IMR-90 (cell line): Measurements from ENCODE around the gene PAMR1. TPM values are rescaled to one million over a fixed set of nuclear protein-coding genes. Genes with fewer than 3 reads are reported as not detected.

Experiments
- ATAC-seq: fragments of 200-7000 bp; cut with Tn5 transposase; 2 replicates; pipeline ENCODE4 v1.9.1; 2020; ENCODE audit warnings: low read depth, mild to moderate bottlenecking, moderate library complexity
- BruUV-seq: library from RNA; stranded (reverse); fragments of 400-500 nt; replicated peaks from 2 replicates; lab custom pipeline; 2021; lab: Mats Ljungman, UMichigan
- CTCF ChIA-PET: fragments of 300-600 bp; formaldehyde crosslinking; extraction: SDS; loops from one replicate; lab custom pipeline; 2021; ENCODE audit warnings: antibody characterized with exemption; lab: Yijun Ruan, JAX
- POLR2A ChIA-PET: fragments of 300-600 bp; sonication (Branson Sonifier 250); formaldehyde crosslinking; loops from one replicate; lab custom pipeline; 2022; ENCODE audit warnings: antibody characterized with exemption; ENCODE audit not compliant: unreplicated experiment; lab: Charles Lee
- DNase-seq: peaks from one replicate; pipeline ENCODE4 v3.0.0; 2013
- H2AFZ ChIP-seq: replicated peaks from 2 replicates; pipeline ENCODE3; 2013; ENCODE audit warnings: low read length, mild to moderate bottlenecking; ENCODE audit not compliant: poor library complexity
- H2AK5ac ChIP-seq: 2 replicates; pipeline ENCODE4 v1.6.1; 2013; ENCODE audit warnings: low read depth, low read length, inconsistent platforms
- H2AK9ac ChIP-seq: replicated peaks from 2 replicates; pipeline ENCODE3; 2013; ENCODE audit warnings: mild to moderate bottlenecking, low read depth, low read length, moderate library complexity; ENCODE audit not compliant: poor library complexity
- H2BK120ac ChIP-seq: 2 replicates; pipeline ENCODE4 v1.6.1; 2013; ENCODE audit warnings: low read depth, low read length, inconsistent platforms
- H2BK15ac ChIP-seq: 3 replicates; pipeline ENCODE4 v1.6.1; 2013; ENCODE audit warnings: low read depth, low read length, inconsistent platforms
- H2BK20ac ChIP-seq: 2 replicates; pipeline ENCODE4 v1.6.1; 2013; ENCODE audit warnings: low read depth, mild to moderate bottlenecking, inconsistent platforms, low read length, moderate library complexity
- H2BK5ac ChIP-seq: 2 replicates; pipeline ENCODE4 v1.6.1; 2013; ENCODE audit warnings: mild to moderate bottlenecking, low read depth, low read length, inconsistent platforms; ENCODE audit not compliant: poor library complexity, severe bottlenecking
- H3K14ac ChIP-seq: replicated peaks from 2 replicates; pipeline ENCODE4 v1.6.1; 2013; ENCODE audit warnings: low read depth, low read length, inconsistent platforms
- H3K18ac ChIP-seq: 2 replicates; pipeline ENCODE4 v1.6.1; 2013; ENCODE audit warnings: low read depth, low read length, control low read depth
- H3K23ac ChIP-seq: 2 replicates; pipeline ENCODE4 v1.6.1; 2013; ENCODE audit warnings: low read depth, low read length, inconsistent platforms
- H3K27ac ChIP-seq: 2 replicates; pipeline ENCODE4 v1.5.1; 2013; ENCODE audit warnings: mild to moderate bottlenecking, control low read depth, low read length; ENCODE audit not compliant: insufficient read depth
- H3K27me3 ChIP-seq: 2 replicates; pipeline ENCODE4 v1.6.1; 2013; ENCODE audit warnings: low read length; ENCODE audit not compliant: control insufficient read depth, insufficient read depth
- H3K36me3 ChIP-seq: 2 replicates; pipeline ENCODE4 v1.6.1; 2013; ENCODE audit warnings: low read length, mixed read lengths; ENCODE audit not compliant: control insufficient read depth, insufficient read depth
- H3K4ac ChIP-seq: 2 replicates; pipeline ENCODE4 v1.6.1; 2013; ENCODE audit warnings: low read depth, low read length, inconsistent platforms
- H3K4me1 ChIP-seq: 2 replicates; pipeline ENCODE4 v1.6.1; 2013; ENCODE audit warnings: low read length, mixed read lengths; ENCODE audit not compliant: control insufficient read depth, insufficient read depth
- H3K4me2 ChIP-seq: 2 replicates; pipeline ENCODE4 v1.6.1; 2013; ENCODE audit warnings: low read depth, mild to moderate bottlenecking, control low read depth, low read length, moderate library complexity
- H3K4me3 ChIP-seq: 2 replicates; pipeline ENCODE4 v1.5.1; 2013; ENCODE audit warnings: low read depth, mild to moderate bottlenecking, control low read depth, low read length, moderate library complexity; ENCODE audit not compliant: insufficient read depth
- H3K56ac ChIP-seq: 2 replicates; pipeline ENCODE4 v1.6.1; 2013; ENCODE audit warnings: low read length, inconsistent platforms; ENCODE audit not compliant: insufficient read depth; ENCODE audit errors: extremely low read depth
- H3K79me1 ChIP-seq, 2 experiments: 2 replicates each; pipeline ENCODE4 v1.6.1; 2013; ENCODE audit warnings: low read length in 2 of 2, inconsistent platforms in 1 of 2, low read depth in 1 of 2
- H3K9ac ChIP-seq: 2 replicates; pipeline ENCODE4 v1.6.1; 2013; ENCODE audit warnings: low read depth, low read length, control low read depth
- H3K9me1 ChIP-seq: 2 replicates; pipeline ENCODE4 v1.6.1; 2013; ENCODE audit warnings: low read length, inconsistent platforms; ENCODE audit not compliant: insufficient read depth
- H3K9me3 ChIP-seq: 2 replicates; pipeline ENCODE4 v1.6.1; 2013; ENCODE audit warnings: low read length; ENCODE audit not compliant: control insufficient read depth, insufficient read depth
- H4K20me1 ChIP-seq: 2 replicates; pipeline ENCODE4 v1.6.1; 2013; ENCODE audit warnings: low read length, inconsistent platforms; ENCODE audit not compliant: insufficient read depth
- H4K5ac ChIP-seq: 2 replicates; pipeline ENCODE4 v1.6.1; 2013; ENCODE audit warnings: mild to moderate bottlenecking, low read depth, low read length, control low read depth
- H4K8ac ChIP-seq, 2 experiments: 2 replicates each; pipeline ENCODE4 v1.6.1; 2013; ENCODE audit warnings: low read depth in 2 of 2, low read length in 2 of 2, control low read depth in 1 of 2, inconsistent platforms in 1 of 2
- H4K91ac ChIP-seq: 2 replicates; pipeline ENCODE4 v1.6.1; 2013; ENCODE audit warnings: low read depth, low read length, inconsistent platforms; ENCODE audit not compliant: insufficient read depth
- CEBPB ChIP-seq: IDR thresholded peaks from 2 replicates; pipeline ENCODE4 v1.6.1; 2012; ENCODE audit warnings: low read depth, low read length, improper control_type of control experiment
- CHD1 ChIP-seq: IDR thresholded peaks from 2 replicates; pipeline ENCODE4 v1.6.1; 2012; ENCODE audit warnings: low read depth, low read length, improper control_type of control experiment
- FOS ChIP-seq: fragments of 150-350 bp; IDR thresholded peaks from 2 replicates; pipeline ENCODE4 v1.6.1; 2016; ENCODE audit warnings: low read depth, low read length
- MAFK ChIP-seq: IDR thresholded peaks from 2 replicates; pipeline ENCODE4 v1.6.1; 2012; ENCODE audit warnings: low read depth, low read length, improper control_type of control experiment
- MXI1 ChIP-seq: IDR thresholded peaks from 2 replicates; pipeline ENCODE4 v1.6.1; 2012; ENCODE audit warnings: low read depth, mild to moderate bottlenecking, low read length, moderate library complexity, borderline replicate concordance
- RAD21 ChIP-seq: IDR thresholded peaks from 2 replicates; pipeline ENCODE4 v1.6.1; 2012; ENCODE audit warnings: low read length, improper control_type of control experiment
- RCOR1 ChIP-seq: IDR thresholded peaks from 2 replicates; pipeline ENCODE4 v1.6.1; 2012; ENCODE audit warnings: mild to moderate bottlenecking, low read length, improper control_type of control experiment; ENCODE audit not compliant: insufficient replicate concordance
- RFX5 ChIP-seq: IDR thresholded peaks from 2 replicates; pipeline ENCODE4 v1.8.0; 2012; ENCODE audit warnings: low read depth, mild to moderate bottlenecking, low read length, moderate library complexity
- SMC3 ChIP-seq: fragments of 150-350 bp; IDR thresholded peaks from 2 replicates; pipeline ENCODE4 v1.6.1; 2016; ENCODE audit warnings: low read depth, mild to moderate bottlenecking, antibody characterized with exemption, low read length, moderate library complexity
- WGBS, 2 experiments: methylation state at CpG; one replicate each; pipeline versions ENCODE4 v1.1.5 to v1.1.7; 2013; ENCODE audit warnings: missing lambda C conversion rate in 2 of 2; ENCODE audit not compliant: insufficient read length in 1 of 2; ENCODE audit errors: extremely low coverage in 2 of 2; 5-methylcytosine and 5-hydroxymethylcytosine counted together
- dilution Hi-C: fragments of 300-500 bp; cut with HindIII; formaldehyde crosslinking; loops from one replicate; pipeline ENCODE4 v1.14.3; 2018; ENCODE audit warnings: low sequenced_read_pairs; ENCODE audit not compliant: unreplicated experiment
- in situ Hi-C: fragments of 300-500 bp; cut with MboI; formaldehyde crosslinking; loops from 3 replicates; pipeline ENCODE4 v1.14.3; 2019; ENCODE audit warnings: low sequenced_read_pairs, inconsistent platforms, mixed read lengths
- intact Hi-C: fragments of 100-400 bp; cut with micrococcal nuclease; formaldehyde crosslinking; loops from 2 replicates; pipeline ENCODE4 v1.10.0; 2022
- polyA plus RNA-seq, 3 experiments: library from polyadenylated mRNA; depleted of rRNA; stranded (reverse); fragments of >200 nt; gene quantifications; 2 replicates each; pipeline ENCODE4 v1.2.3, GENCODE V29; 2012; ENCODE audit warnings: low replicate concordance in 1 of 3
- total RNA-seq: library from RNA; depleted of rRNA; stranded (reverse); fragments of >200 nt; gene quantifications from 2 replicates; pipeline ENCODE4 v1.2.3, GENCODE V29; 2012
- TF ChIP-seq, protein P1 (sequence below): fragments of 150-350 bp; IDR thresholded peaks from 2 replicates; pipeline ENCODE4 v1.6.1; 2017; ENCODE audit warnings: mild to moderate bottlenecking, antibody characterized with exemption, low read length, low read depth
- TF ChIP-seq, protein P2 (sequence below): conservative IDR thresholded peaks from 2 replicates; pipeline ENCODE4 v1.5.1; 2012; ENCODE audit warnings: mild to moderate bottlenecking, low read depth, low read length, improper control_type of control experiment
- TF ChIP-seq, protein P3 (sequence below): fragments of 150-350 bp; IDR thresholded peaks from 2 replicates; pipeline ENCODE4 v1.6.1; 2016; ENCODE audit warnings: low read depth, mild to moderate bottlenecking, low read length, moderate library complexity, borderline replicate concordance

PAMR1 gene
- total and polyA plus RNA-seq, 2 of the 4 experiments (the other 2 are of a cell fraction), result 70.7 to 80.7 TPM

DNA sequence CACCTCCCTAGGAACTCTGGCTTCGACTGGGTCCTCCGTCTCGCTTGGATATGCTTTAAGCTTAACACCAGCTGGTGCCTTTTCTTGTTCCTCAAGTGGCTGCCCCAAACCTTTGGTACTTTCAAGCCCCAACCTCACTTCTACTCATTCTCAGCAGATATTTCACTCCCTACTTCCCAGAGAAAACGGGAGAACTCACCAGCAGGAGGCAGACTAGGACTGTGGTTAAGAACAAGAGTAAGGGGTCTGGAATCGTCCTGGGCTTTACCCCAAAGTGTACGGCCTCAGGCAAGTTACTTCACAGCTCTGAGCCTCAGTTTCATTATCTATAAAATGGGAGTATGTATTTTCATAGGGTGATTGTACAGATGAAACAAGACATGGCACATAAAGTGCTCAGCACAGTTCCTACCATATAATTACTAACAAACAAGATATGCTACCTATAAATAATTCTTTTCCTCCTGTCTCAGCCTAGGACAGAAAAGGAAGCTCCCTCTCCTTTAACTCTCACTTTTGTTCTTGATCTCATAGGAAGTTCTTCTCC lies 37.8 kb downstream of the PAMR1 start:
- Histone ChIP-seq H2AK5ac (peak overlapping the region; percentile 87), H4K8ac (peak overlapping the region in 1 of 2 experiments; percentile 49; a peak in 2 of 4 replicates), H3K9ac (no peak overlapping the region), H3K23ac (peak overlapping the region; percentile 9; the same call in 1 of the 2 replicates), H3K79me1 (peaks cover 16 to 54% of the 10 kb centered on the region in 2 experiments), H3K18ac (peak overlapping the region; percentile 13; the same call in 1 of the 2 replicates), H3K56ac (no peak overlapping the region), H3K27me3 (no peaks in the 10 kb centered on the region), H3K14ac (peak overlapping the region; percentile 38), H3K4me1 (peaks cover 26% of the 10 kb centered on the region), H3K4me3 (no peak overlapping the region), H4K20me1 (peaks cover 4% of the 10 kb centered on the region; the same call in 1 of the 2 replicates), H2BK5ac (peak overlapping the region; percentile 32), H3K27ac (peak overlapping the region; percentile 1; the same call in 1 of the 2 replicates), H3K4ac (peak overlapping the region; percentile 70), H2BK15ac (peak overlapping the region; percentile 35; the same call in 1 of the 3 replicates), H2AFZ (no peak overlapping the region), H3K9me3 (peaks cover 5% of the 10 kb centered on the region), H2BK20ac (peak overlapping the region; percentile 63), H3K9me1 (peaks cover 25% of the 10 kb centered on the region), H3K4me2 (no peak overlapping the region), H3K36me3 (peaks cover 14% of the 10 kb centered on the region), H2AK9ac (no peak overlapping the region), H4K91ac (peak overlapping the region; percentile 45), H4K5ac (peak overlapping the region; percentile 6; the same call in 1 of the 2 replicates), H2BK120ac (peak overlapping the region; percentile 72)
- BruUV-seq, result no TSS peak
- DNase-seq, result peak; percentile 82
- ChIA-PET CTCF (interaction anchor here (0.6 to 1.4 kb wide), 9 partner anchors 23 to 944 kb away, joined by 3 to 7 read pairs (median 3); partner anchors contain the start of gene PAMR1), POLR2A (interaction anchor here (0.7 kb wide), 1 partner anchor 127 kb away, joined by 3 read pairs; no protein-coding TSS in a partner anchor)
- 76% methylated on average over 3 of the region's 6 CpGs; no CpG with 5 or more reads in 1 of the 2 experiments for WGBS, 2 experiments
- ATAC-seq, result no peak
- no peak for TF ChIP-seq RFX5
- peak; percentile 76 for TF ChIP-seq RAD21
- no peak for TF ChIP-seq MAFK
- TF ChIP-seq, protein P1, sequence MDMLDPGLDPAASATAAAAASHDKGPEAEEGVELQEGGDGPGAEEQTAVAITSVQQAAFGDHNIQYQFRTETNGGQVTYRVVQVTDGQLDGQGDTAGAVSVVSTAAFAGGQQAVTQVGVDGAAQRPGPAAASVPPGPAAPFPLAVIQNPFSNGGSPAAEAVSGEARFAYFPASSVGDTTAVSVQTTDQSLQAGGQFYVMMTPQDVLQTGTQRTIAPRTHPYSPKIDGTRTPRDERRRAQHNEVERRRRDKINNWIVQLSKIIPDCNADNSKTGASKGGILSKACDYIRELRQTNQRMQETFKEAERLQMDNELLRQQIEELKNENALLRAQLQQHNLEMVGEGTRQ, result no peak
- TF ChIP-seq, protein P2, sequence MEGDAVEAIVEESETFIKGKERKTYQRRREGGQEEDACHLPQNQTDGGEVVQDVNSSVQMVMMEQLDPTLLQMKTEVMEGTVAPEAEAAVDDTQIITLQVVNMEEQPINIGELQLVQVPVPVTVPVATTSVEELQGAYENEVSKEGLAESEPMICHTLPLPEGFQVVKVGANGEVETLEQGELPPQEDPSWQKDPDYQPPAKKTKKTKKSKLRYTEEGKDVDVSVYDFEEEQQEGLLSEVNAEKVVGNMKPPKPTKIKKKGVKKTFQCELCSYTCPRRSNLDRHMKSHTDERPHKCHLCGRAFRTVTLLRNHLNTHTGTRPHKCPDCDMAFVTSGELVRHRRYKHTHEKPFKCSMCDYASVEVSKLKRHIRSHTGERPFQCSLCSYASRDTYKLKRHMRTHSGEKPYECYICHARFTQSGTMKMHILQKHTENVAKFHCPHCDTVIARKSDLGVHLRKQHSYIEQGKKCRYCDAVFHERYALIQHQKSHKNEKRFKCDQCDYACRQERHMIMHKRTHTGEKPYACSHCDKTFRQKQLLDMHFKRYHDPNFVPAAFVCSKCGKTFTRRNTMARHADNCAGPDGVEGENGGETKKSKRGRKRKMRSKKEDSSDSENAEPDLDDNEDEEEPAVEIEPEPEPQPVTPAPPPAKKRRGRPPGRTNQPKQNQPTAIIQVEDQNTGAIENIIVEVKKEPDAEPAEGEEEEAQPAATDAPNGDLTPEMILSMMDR, result peak; percentile 62
- peak; percentile 57 for TF ChIP-seq SMC3
- TF ChIP-seq CEBPB, result no peak
- no peak for TF ChIP-seq FOS
- TF ChIP-seq RCOR1, result peak; percentile 78
- no peak for TF ChIP-seq CHD1
- TF ChIP-seq MXI1, result no peak
- TF ChIP-seq, protein P3, sequence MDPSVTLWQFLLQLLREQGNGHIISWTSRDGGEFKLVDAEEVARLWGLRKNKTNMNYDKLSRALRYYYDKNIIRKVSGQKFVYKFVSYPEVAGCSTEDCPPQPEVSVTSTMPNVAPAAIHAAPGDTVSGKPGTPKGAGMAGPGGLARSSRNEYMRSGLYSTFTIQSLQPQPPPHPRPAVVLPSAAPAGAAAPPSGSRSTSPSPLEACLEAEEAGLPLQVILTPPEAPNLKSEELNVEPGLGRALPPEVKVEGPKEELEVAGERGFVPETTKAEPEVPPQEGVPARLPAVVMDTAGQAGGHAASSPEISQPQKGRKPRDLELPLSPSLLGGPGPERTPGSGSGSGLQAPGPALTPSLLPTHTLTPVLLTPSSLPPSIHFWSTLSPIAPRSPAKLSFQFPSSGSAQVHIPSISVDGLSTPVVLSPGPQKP, result no peak
- in situ Hi-C loops (loop anchor here (10.0 kb wide), 1 partner anchor 777 kb away; no protein-coding TSS in a partner anchor), dilution Hi-C loops (no loop called here), intact Hi-C loops (loop anchor here (1.0 to 10.0 kb wide), 4 partner anchors 129 to 335 kb away; partner anchors contain the start of gene TRIM44)
